H1 (cell line): Measurements from ENCODE around the gene HHIPL2. TPM values are rescaled to one million over a fixed set of nuclear protein-coding genes. Genes with fewer than 3 reads are reported as not detected.
A peak's percentile ranks its signal among the peaks of the same experiment; 100 is the strongest.

Experiments
- CTCF ChIA-PET: fragments of 300-600 bp; sonication (Branson Sonifier 250); formaldehyde crosslinking; loops from one replicate; lab custom pipeline; 2021; ENCODE audit not compliant: partially characterized antibody; lab: Charles Lee
- POLR2A ChIA-PET: fragments of 300-600 bp; sonication (Branson Sonifier 250); formaldehyde crosslinking; loops from one replicate; lab custom pipeline; 2021; ENCODE audit warnings: inconsistent platforms; ENCODE audit not compliant: partially characterized antibody; lab: Charles Lee
- DNase-seq, 2 experiments: peaks; one replicate each; pipeline versions ENCODE4 v3.0.0 to v3.0.0-alpha.2; 2010 to 2022; ENCODE audit warnings: low spot score in 2 of 2, low read depth in 1 of 2, mixed read lengths in 1 of 2
- FAIRE-seq: peaks from 2 replicates; lab custom pipeline; 2011; peaks lifted over from hg19 to GRCh38; lab: Jason Lieb, UNC
- H2AFZ ChIP-seq: 2 replicates; pipeline ENCODE4 v1.8.1; 2012; ENCODE audit warnings: low read length, inconsistent platforms
- H2AK5ac ChIP-seq: 2 replicates; pipeline ENCODE4 v1.6.1; 2013; ENCODE audit warnings: low read depth, low read length
- H2BK120ac ChIP-seq: replicated peaks from 2 replicates; pipeline ENCODE3; 2013; ENCODE audit warnings: low read depth, low read length, inconsistent platforms
- H2BK12ac ChIP-seq: 2 replicates; pipeline ENCODE4 v1.6.1; 2013; ENCODE audit warnings: low read depth, low read length
- H2BK15ac ChIP-seq: 2 replicates; pipeline ENCODE4 v1.6.1; 2013; ENCODE audit warnings: low read length
- H2BK20ac ChIP-seq: 2 replicates; pipeline ENCODE4 v1.6.1; 2013; ENCODE audit warnings: low read length
- H2BK5ac ChIP-seq: 2 replicates; pipeline ENCODE4 v1.6.1; 2013; ENCODE audit warnings: low read depth, low read length
- H3K14ac ChIP-seq: 2 replicates; pipeline ENCODE4 v1.6.1; 2013; ENCODE audit warnings: inconsistent platforms; ENCODE audit not compliant: insufficient read length
- H3K18ac ChIP-seq: 2 replicates; pipeline ENCODE4 v1.6.1; 2013; ENCODE audit warnings: low read length; ENCODE audit errors: extremely low read depth
- H3K23ac ChIP-seq: 2 replicates; pipeline ENCODE4 v1.6.1; 2013; ENCODE audit warnings: inconsistent platforms; ENCODE audit not compliant: insufficient read length
- H3K23me2 ChIP-seq: 2 replicates; pipeline ENCODE4 v1.6.1; 2013; ENCODE audit warnings: low read depth, low read length
- H3K27ac ChIP-seq: 2 replicates; pipeline ENCODE4 v1.6.1; 2011; ENCODE audit warnings: low read depth, low read length, inconsistent platforms
- H3K27me3 ChIP-seq, 4 experiments: replicated peaks in 1 of 4; 1 replicate in 1 of 4; 2 replicates in 3 of 4; pipeline versions ENCODE4 v1.6.1 to v1.8.1; 2011 to 2013; ENCODE audit warnings: low read length in 3 of 4, mild to moderate bottlenecking in 3 of 4, inconsistent platforms in 2 of 4, mixed read lengths in 2 of 4, moderate library complexity in 1 of 4; ENCODE audit not compliant: control insufficient read depth in 3 of 4, insufficient read depth in 3 of 4; ENCODE audit errors: extremely low read depth in 1 of 4
- H3K36me3 ChIP-seq, 4 experiments: 2 replicates each; pipeline versions ENCODE4 v1.6.1 to v1.8.1; 2011 to 2013; ENCODE audit warnings: mild to moderate bottlenecking in 4 of 4, low read length in 3 of 4, moderate library complexity in 2 of 4, control low read depth in 1 of 4, inconsistent platforms in 1 of 4; ENCODE audit not compliant: insufficient read depth in 4 of 4, control insufficient read depth in 2 of 4
- H3K4ac ChIP-seq: replicated peaks from 2 replicates; pipeline ENCODE3; 2013; ENCODE audit warnings: low read length, low read depth, mixed read lengths, inconsistent platforms; ENCODE audit not compliant: insufficient read length
- H3K4me1 ChIP-seq, 4 experiments: replicated peaks in 1 of 4; 1 replicate in 1 of 4; 2 replicates in 3 of 4; pipeline versions ENCODE4 v1.6.1 to v1.8.1; 2011 to 2013; ENCODE audit warnings: low read length in 3 of 4, inconsistent platforms in 2 of 4, mixed read lengths in 1 of 4; ENCODE audit not compliant: insufficient read depth in 4 of 4, control insufficient read depth in 3 of 4
- H3K4me2 ChIP-seq, 2 experiments: 2 replicates each; pipeline versions ENCODE4 v1.6.1 to v1.8.1; 2011 to 2013; ENCODE audit warnings: low read depth in 2 of 2, low read length in 2 of 2, control low read depth in 1 of 2, inconsistent platforms in 1 of 2, mild to moderate bottlenecking in 1 of 2; ENCODE audit not compliant: insufficient read depth in 1 of 2
- H3K4me3 ChIP-seq, 4 experiments: fragments of 200-600, 300-600 bp in 1 of 4; sonication (generic), shearing (Covaris generic), sonication (Bioruptor Twin) in 1 of 4; 2 replicates each; pipeline versions ENCODE4 v1.5.1 to v1.8.1; 2011 to 2016; ENCODE audit warnings: low read length in 4 of 4, low read depth in 3 of 4, control low read depth in 2 of 4, inconsistent platforms in 2 of 4, mild to moderate bottlenecking in 2 of 4, mixed read lengths in 1 of 4, moderate library complexity in 1 of 4; ENCODE audit not compliant: insufficient read depth in 2 of 4; ENCODE audit errors: extremely low read depth in 1 of 4
- H3K56ac ChIP-seq: replicated peaks from 2 replicates; pipeline ENCODE3; 2013; ENCODE audit warnings: low read depth, mild to moderate bottlenecking, mixed read lengths, low read length, inconsistent platforms; ENCODE audit not compliant: insufficient read length
- H3K79me1 ChIP-seq: 2 replicates; pipeline ENCODE4 v1.6.1; 2013; ENCODE audit warnings: low read depth, low read length, control low read depth
- H3K79me2 ChIP-seq, 2 experiments: 2 replicates each; pipeline versions ENCODE4 v1.6.1 to v1.8.1; 2012 to 2013; ENCODE audit warnings: low read length in 2 of 2, mild to moderate bottlenecking in 2 of 2, inconsistent platforms in 1 of 2; ENCODE audit not compliant: insufficient read depth in 2 of 2, control insufficient read depth in 1 of 2
- H3K9ac ChIP-seq, 4 experiments: replicated peaks in 1 of 4; 1 replicate in 1 of 4; 2 replicates in 3 of 4; pipeline versions ENCODE4 v1.6.1 to v1.8.1; 2011 to 2013; ENCODE audit warnings: low read depth in 3 of 4, low read length in 3 of 4, control low read depth in 2 of 4, mild to moderate bottlenecking in 2 of 4, moderate library complexity in 2 of 4, inconsistent platforms in 1 of 4; ENCODE audit errors: extremely low read depth in 1 of 4
- H3K9me3 ChIP-seq, 2 experiments: 2 replicates each; pipeline versions ENCODE4 v1.6.1 to v1.8.1; 2012 to 2013; ENCODE audit warnings: mild to moderate bottlenecking in 2 of 2, moderate library complexity in 2 of 2, control low read depth in 1 of 2, inconsistent platforms in 1 of 2, low read depth in 1 of 2, low read length in 1 of 2, mixed read lengths in 1 of 2; ENCODE audit not compliant: insufficient read depth in 2 of 2
- H4K20me1 ChIP-seq, 2 experiments: replicated peaks in 1 of 2; 2 replicates each; pipeline versions ENCODE3 to v1.8.1; 2011 to 2013; ENCODE audit warnings: inconsistent platforms in 2 of 2, low read length in 2 of 2, mild to moderate bottlenecking in 1 of 2; ENCODE audit not compliant: insufficient read depth in 2 of 2, control insufficient read depth in 1 of 2
- H4K5ac ChIP-seq: 2 replicates; pipeline ENCODE4 v1.6.1; 2013; ENCODE audit warnings: low read length, low read depth, mixed read lengths, inconsistent platforms; ENCODE audit not compliant: insufficient read length
- H4K8ac ChIP-seq: 2 replicates; pipeline ENCODE4 v1.8.0; 2013; ENCODE audit warnings: mild to moderate bottlenecking, moderate library complexity, low read length, inconsistent platforms; ENCODE audit not compliant: insufficient read depth; ENCODE audit errors: extremely low read depth
- H4K91ac ChIP-seq: replicated peaks from 2 replicates; pipeline ENCODE3; 2013; ENCODE audit warnings: low read length, mixed read lengths, inconsistent platforms; ENCODE audit not compliant: insufficient read length
- BCL11A ChIP-seq, 2 experiments: IDR thresholded peaks; one replicate each; pipeline ENCODE4 v1.6.1; 2011; ENCODE audit warnings: low read depth in 2 of 2, low read length in 2 of 2, mild to moderate bottlenecking in 2 of 2
- CHD2 ChIP-seq: IDR thresholded peaks from 2 replicates; pipeline ENCODE4 v1.6.1; 2012; ENCODE audit warnings: low read length, improper control_type of control experiment
- CREB1 ChIP-seq: IDR thresholded peaks from 2 replicates; pipeline ENCODE4 v1.6.1; 2012; ENCODE audit warnings: inconsistent platforms
- CTBP2 ChIP-seq: IDR thresholded peaks from 2 replicates; pipeline ENCODE4 v1.7.0; 2011; ENCODE audit warnings: borderline replicate concordance, mild to moderate bottlenecking, moderate library complexity, mixed read lengths, low read length; ENCODE audit not compliant: insufficient read depth, insufficient read length
- E2F6 ChIP-seq: IDR thresholded peaks from 2 replicates; pipeline ENCODE4 v1.6.1; 2012; ENCODE audit warnings: inconsistent platforms
- GABPA ChIP-seq: IDR thresholded peaks from 2 replicates; pipeline ENCODE4 v1.6.1; 2011; ENCODE audit warnings: mild to moderate bottlenecking, low read length, moderate library complexity, borderline replicate concordance; ENCODE audit not compliant: insufficient read depth
- HDAC6 ChIP-seq: IDR thresholded peaks from one replicate; pipeline ENCODE4 v1.7.1; 2012; ENCODE audit warnings: low read depth, mild to moderate bottlenecking, inconsistent platforms, low read length, moderate library complexity
- KDM1A ChIP-seq: fragments of 200-600, 300-600 bp; sonication (generic); IDR thresholded peaks from 2 replicates; pipeline ENCODE4 v1.7.1; 2016; ENCODE audit warnings: mild to moderate bottlenecking, low read length, borderline replicate concordance
- POLR2A ChIP-seq, 2 experiments: IDR thresholded peaks; 1 replicate in 1 of 2; 2 replicates in 1 of 2; pipeline ENCODE4 v1.6.1; 2011; ENCODE audit warnings: low read depth in 2 of 2, low read length in 2 of 2, mild to moderate bottlenecking in 2 of 2; ENCODE audit errors: control extremely low read depth in 1 of 2
- SP4 ChIP-seq: IDR thresholded peaks from 2 replicates; pipeline ENCODE4 v1.6.1; 2012; ENCODE audit warnings: low read length, inconsistent platforms
- WGBS, 2 experiments: shearing (Covaris generic) in 1 of 2; methylation state at CpG; one replicate each; pipeline versions ENCODE4 v1.1.6 to v1.1.7; 2013 to 2015; ENCODE audit warnings: low lambda C conversion rate in 2 of 2, mixed read lengths in 2 of 2, inconsistent platforms in 1 of 2, low coverage in 1 of 2, missing lambda C conversion rate in 1 of 2; ENCODE audit not compliant: insufficient replicate concordance in 2 of 2, insufficient coverage in 1 of 2, insufficient read length in 1 of 2; ENCODE audit errors: extremely low coverage in 1 of 2, missing lambda C conversion rate in 1 of 2; 5-methylcytosine and 5-hydroxymethylcytosine counted together
- polyA plus RNA-seq, 7 experiments: library from polyadenylated mRNA; depleted of rRNA in 3 of 7; stranded (reverse) in 5 of 7; unstranded in 2 of 7; fragments of >200 nt in 5 of 7; fragments of 200-250 nt in 2 of 7; gene quantifications; 1 replicate in 5 of 7; 2 replicates in 1 of 7; 4 replicates in 1 of 7; pipeline versions ENCODE4 v1.2.1 to v1.2.3, GENCODE V29; 2011 to 2013; ENCODE audit warnings: missing spikeins in 2 of 7, mixed read lengths in 2 of 7
- total RNA-seq: library from RNA; stranded (reverse); fragmentation: NEBNext Ultra II Directional; extraction: Animal tissue kit (Norgen Biotek cat#: 25700); gene quantifications from 2 replicates; pipeline ENCODE4 v1.2.1, GENCODE V29; 2021
- TF ChIP-seq, protein P1 (sequence below): IDR thresholded peaks from 2 replicates; pipeline ENCODE4 v1.6.1; 2011; ENCODE audit warnings: low read depth, mild to moderate bottlenecking, low read length; ENCODE audit not compliant: insufficient read depth

The HHIPL2 gene
- total and polyA plus RNA-seq, 2 of the 8 experiments (the other 6 are each of a cell fraction or from before 2014, with no cell fraction given): 0.08 TPM; not detected in 1

DNA sequence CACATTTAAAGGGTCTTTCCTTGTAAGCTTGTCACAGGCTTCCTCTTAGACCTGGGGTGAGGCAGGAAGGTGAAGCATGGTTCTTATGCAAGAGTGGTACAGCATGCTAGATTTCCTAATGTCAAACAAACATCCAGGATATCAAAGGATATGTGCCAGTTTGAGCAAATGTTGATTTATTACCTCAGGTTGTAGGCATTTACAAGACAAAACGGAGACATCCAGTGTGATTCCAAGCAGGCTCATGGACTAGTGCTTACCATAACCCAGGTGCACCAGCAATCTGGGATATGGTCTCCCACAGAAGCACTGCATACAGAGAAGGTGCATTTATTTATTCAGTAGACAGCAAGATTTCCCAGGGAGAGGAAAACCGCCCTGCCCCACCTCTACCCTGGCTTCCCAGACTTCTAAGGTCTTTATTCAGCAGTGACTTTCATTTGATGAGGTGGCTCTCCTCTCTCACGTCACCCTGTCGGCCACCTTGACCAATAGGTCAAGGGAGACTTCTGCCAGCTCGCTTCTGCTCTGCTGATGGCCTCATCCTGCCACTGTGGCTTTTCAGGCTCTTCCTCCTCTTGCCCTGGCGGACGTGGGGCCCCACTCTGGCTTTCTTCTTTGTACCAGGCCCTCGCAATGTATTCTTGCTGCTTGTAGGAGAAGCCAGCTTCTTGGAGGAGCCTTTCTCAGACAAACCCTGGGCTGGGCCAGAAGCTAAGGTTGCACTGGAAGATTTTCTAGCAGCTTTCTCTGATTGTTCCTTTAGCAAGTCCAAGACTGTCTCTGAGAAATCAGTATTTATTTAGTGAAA, 25.6 kb downstream of the HHIPL2 start:
- ChIA-PET POLR2A (no interaction called here), CTCF (interaction anchor here (0.6 to 1.3 kb wide), 2 partner anchors 112 to 356 kb away, joined by 3 read pairs; no protein-coding TSS in a partner anchor)
- H2BK20ac ChIP-seq: no peak overlapping the region
- H4K91ac ChIP-seq: no peak overlapping the region
- no peak overlapping the region for H2BK120ac ChIP-seq
- peaks cover 0 to 1% (median 0%) of the 10 kb centered on the region in 4 experiments; a peak in 1 of 7 replicates for H3K27me3 ChIP-seq
- FAIRE-seq (no peak), DNase-seq (no peak)
- no peak overlapping the region for H3K4ac ChIP-seq
- H3K23ac ChIP-seq: no peak overlapping the region
- no peak overlapping the region for H3K4me3 ChIP-seq
- H3K14ac ChIP-seq: no peak overlapping the region
- H3K9me3 ChIP-seq: no peaks in the 10 kb centered on the region
- no peak overlapping the region for H3K56ac ChIP-seq
- H2AK5ac ChIP-seq: no peak overlapping the region
- H3K9ac ChIP-seq: no peak overlapping the region
- H2BK15ac ChIP-seq: no peak overlapping the region
- H2BK12ac ChIP-seq: no peak overlapping the region
- H3K4me2 ChIP-seq: no peak overlapping the region
- H4K20me1 ChIP-seq: no peaks in the 10 kb centered on the region
- no peaks in the 10 kb centered on the region; the same call in 1 of the 2 replicates for H3K23me2 ChIP-seq
- WGBS, 2 experiments: 78% methylated on average over 7 of the region's 8 CpGs; no CpG with 5 or more reads in 1 of the 2 experiments
- H4K5ac ChIP-seq: no peak overlapping the region
- H2AFZ ChIP-seq: 0 out of 2 replicates have a peak overlapping the region, but pooled peaks have one; percentile 18
- H4K8ac ChIP-seq: no peak overlapping the region
- no peak overlapping the region for H3K27ac ChIP-seq
- no peak overlapping the region for H3K18ac ChIP-seq
- no peaks in the 10 kb centered on the region for H3K79me2 ChIP-seq
- H3K79me1 ChIP-seq: no peaks in the 10 kb centered on the region
- no peaks in the 10 kb centered on the region for H3K4me1 ChIP-seq
- H2BK5ac ChIP-seq: no peak overlapping the region
- no peaks in the 10 kb centered on the region for H3K36me3 ChIP-seq
- TF ChIP-seq, protein P1, sequence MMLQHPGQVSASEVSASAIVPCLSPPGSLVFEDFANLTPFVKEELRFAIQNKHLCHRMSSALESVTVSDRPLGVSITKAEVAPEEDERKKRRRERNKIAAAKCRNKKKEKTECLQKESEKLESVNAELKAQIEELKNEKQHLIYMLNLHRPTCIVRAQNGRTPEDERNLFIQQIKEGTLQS: no peak
- no peak for TF ChIP-seq CHD2
- no peak for TF ChIP-seq SP4
- no peak for TF ChIP-seq CTBP2
- no peak for TF ChIP-seq CREB1
- TF ChIP-seq HDAC6: no peak
- no peak for TF ChIP-seq KDM1A
- TF ChIP-seq POLR2A (IDR thresholded peaks at IDR 0.05; ENCODE audit: control extremely low read depth in 1 of 2, low read depth in 2 of 2, low read length in 2 of 2): no peak
- TF ChIP-seq E2F6: no peak
- no peak for TF ChIP-seq BCL11A (IDR thresholded peaks at IDR 0.05; ENCODE audit: low read depth in 2 of 2, low read length in 2 of 2)
- no peak for TF ChIP-seq GABPA
